Measurements from ENCODE around the gene TPRN.

- TF ChIP-seq CTCF (IDR thresholded peaks at IDR 0.05) (no peak), ZFX (IDR thresholded peaks at IDR 0.05; ENCODE audit: borderline replicate concordance) (no peak)
These were observed 35.2 kb downstream of the TPRN start for GRCh38 chr9:137165250-137165836.

All from 22Rv1 (cell line).